ENCODE data around the gene DLGAP4. TPM values are rescaled to one million over a fixed set of nuclear protein-coding genes. Genes with fewer than 3 reads are reported as not detected.

DLGAP4 gene, protein sequence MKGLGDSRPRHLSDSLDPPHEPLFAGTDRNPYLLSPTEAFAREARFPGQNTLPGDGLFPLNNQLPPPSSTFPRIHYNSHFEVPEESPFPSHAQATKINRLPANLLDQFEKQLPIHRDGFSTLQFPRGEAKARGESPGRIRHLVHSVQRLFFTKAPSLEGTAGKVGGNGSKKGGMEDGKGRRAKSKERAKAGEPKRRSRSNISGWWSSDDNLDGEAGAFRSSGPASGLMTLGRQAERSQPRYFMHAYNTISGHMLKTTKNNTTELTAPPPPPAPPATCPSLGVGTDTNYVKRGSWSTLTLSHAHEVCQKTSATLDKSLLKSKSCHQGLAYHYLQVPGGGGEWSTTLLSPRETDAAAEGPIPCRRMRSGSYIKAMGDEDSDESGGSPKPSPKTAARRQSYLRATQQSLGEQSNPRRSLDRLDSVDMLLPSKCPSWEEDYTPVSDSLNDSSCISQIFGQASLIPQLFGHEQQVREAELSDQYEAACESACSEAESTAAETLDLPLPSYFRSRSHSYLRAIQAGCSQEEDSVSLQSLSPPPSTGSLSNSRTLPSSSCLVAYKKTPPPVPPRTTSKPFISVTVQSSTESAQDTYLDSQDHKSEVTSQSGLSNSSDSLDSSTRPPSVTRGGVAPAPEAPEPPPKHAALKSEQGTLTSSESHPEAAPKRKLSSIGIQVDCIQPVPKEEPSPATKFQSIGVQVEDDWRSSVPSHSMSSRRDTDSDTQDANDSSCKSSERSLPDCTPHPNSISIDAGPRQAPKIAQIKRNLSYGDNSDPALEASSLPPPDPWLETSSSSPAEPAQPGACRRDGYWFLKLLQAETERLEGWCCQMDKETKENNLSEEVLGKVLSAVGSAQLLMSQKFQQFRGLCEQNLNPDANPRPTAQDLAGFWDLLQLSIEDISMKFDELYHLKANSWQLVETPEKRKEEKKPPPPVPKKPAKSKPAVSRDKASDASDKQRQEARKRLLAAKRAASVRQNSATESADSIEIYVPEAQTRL
- total RNA-seq (10 to 100 TPM; 15.5 to 19.1 TPM), polyA plus RNA-seq (19.3 TPM)

DNA sequence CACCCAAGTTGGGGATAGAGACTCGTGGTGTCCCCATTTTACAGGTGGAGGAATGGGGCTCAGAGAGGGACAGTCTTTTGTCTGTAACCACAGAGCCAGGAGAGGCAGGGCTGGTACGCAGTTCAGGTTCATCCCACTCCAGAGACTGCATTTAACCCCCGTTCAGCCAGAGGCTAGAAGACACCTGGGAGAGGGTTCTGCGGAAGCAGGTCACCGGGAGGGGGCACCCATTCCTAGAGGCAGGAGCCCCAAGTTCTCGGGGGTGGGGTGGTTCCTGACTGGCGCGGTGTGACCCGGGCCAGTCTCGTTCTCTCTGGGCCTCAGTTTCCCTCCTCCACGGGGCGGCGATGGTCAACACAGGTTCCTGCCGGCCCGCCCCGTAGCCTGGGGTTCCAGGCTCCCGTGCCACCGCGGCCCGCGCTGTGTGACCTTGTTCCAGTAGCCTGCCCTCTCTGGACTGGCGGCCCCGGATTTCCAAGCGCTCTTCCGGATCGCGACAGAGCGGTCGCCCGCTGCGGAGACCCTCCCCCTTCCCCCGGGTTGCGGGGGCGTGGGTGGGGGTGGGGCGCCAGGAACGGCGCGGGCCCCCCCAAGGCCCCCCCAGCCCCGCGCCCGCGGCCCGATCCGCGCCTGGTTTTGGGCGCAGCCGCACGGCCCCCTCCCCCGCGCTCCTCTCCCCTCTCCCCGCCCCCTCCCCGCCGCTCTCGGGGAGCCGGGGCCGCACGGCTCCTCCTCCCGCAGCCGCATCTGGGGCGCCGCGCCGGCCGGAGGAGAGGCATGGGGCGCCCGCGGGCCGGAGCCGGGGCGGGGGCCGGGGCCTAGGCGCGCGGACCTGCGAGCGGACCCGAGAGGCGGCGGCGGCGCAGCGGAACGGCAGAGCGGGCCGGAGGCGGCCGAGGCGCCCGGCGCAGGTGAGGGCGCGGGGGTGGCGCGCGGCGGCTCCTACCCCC is at the start of gene DLGAP4:
Gene DLGAP4, plus strand, starts transcription at position 738 of the 950 bp plus-strand sequence. CDS start 125,379 bp downstream, outside the sequence.
- no peaks in the 10 kb centered on the region for H3K36me3 Mint-ChIP-seq
- H3K27me3 Mint-ChIP-seq = peaks cover 38 to 72% of the 10 kb centered on the region in 2 donors
- H3K27ac Mint-ChIP-seq = peak within 1 kb of the TSS in 1 of 8 donors; percentile 81
- Histone ChIP-seq H3K27ac (ENCODE audit: low read depth, low read length) (no peak within 1 kb of the TSS), H3K36me3 (ENCODE audit: insufficient read depth, low read length) (no peaks in the 10 kb centered on the region), H3K27me3 (ENCODE audit: insufficient read depth, low read length, poor library complexity, severe bottlenecking) (peaks cover 29% of the 10 kb centered on the region), H3K4me3 (ENCODE audit: low read length) (no peak within 1 kb of the TSS), H3K9me3 (ENCODE audit: low read length) (no peaks in the 10 kb centered on the region), H3K4me1 (ENCODE audit: insufficient read depth, low read length) (peaks cover 5% of the 10 kb centered on the region)
- H3K4me1 Mint-ChIP-seq = peaks cover 7 to 15% (median 10%) of the 10 kb centered on the region in 3 donors
- peak within 1 kb of the TSS in 6 of 7 donors; percentile 69 to 87 (median 80) for H3K4me3 Mint-ChIP-seq
- CTCF ChIA-PET = no interaction called here
- POLR2A ChIA-PET = no interaction called here
- DNase-seq = no peak
- no peaks in the 10 kb centered on the region for H3K9me3 Mint-ChIP-seq

DNA sequence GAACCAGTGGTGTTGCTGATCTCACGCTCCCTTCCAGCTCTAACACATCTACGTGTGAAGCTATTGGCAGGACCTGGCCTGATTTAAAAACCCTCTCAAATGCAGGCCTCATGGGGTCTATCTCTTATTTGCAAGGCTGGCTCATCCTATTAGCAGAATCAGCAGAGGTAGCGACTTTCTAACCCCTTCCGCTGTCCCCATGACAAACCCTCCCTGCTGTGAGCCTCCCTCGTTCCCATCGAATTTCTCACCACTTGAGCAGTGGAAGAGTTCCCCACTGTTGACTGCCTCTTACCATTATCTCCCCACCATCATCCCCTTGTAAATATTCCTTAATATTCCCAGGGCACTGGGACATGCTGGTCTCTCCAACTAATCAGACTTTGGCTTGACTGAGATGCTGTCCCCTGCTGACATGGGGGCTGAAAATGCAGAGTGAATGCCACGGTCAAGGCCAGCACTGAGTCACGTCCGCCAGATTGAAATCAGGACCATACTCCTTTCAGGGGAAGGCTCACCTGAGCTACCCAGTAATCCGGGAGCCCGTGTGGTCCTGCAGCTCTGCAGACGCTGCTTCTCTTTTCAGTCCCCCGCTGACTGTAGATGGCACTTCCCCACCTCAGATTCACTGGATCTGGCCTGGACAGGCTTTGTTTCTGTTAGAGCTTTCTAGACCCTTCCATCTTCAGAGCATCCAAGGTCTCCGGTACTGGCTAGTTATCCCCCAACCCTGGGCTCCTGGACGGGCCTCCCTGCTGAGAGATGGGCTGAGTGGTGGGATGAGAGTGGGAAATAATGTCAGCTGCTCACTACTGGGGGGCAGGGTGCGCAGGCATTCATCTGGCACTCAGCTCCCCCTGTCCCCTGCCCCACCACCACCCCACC is 46.7 kb upstream of the DLGAP4 start:
- ChIA-PET POLR2A (no interaction called here), CTCF (no interaction called here)
- Mint-ChIP-seq H3K27me3 (peaks cover 0 to 2% of the 10 kb centered on the region in 2 donors), H3K36me3 (peaks cover 0 to 32% (median 0%) of the 10 kb centered on the region in 3 donors), H3K9me3 (no peaks in the 10 kb centered on the region), H3K4me3 (no peak overlapping the region), H3K27ac (no peak overlapping the region), H3K4me1 (no peaks in the 10 kb centered on the region)
- H3K27ac ChIP-seq (ENCODE audit: low read depth, low read length) = no peak overlapping the region
- DNase-seq = no peak
- no peaks in the 10 kb centered on the region for H3K9me3 ChIP-seq (ENCODE audit: low read length)
- H3K4me3 ChIP-seq (ENCODE audit: low read length) = no peak overlapping the region
- H3K27me3 ChIP-seq (ENCODE audit: insufficient read depth, low read length, poor library complexity, severe bottlenecking) = no peaks in the 10 kb centered on the region
- no peaks in the 10 kb centered on the region for H3K4me1 ChIP-seq (ENCODE audit: insufficient read depth, low read length)
- peaks cover 9% of the 10 kb centered on the region for H3K36me3 ChIP-seq (ENCODE audit: insufficient read depth, low read length)

DNA sequence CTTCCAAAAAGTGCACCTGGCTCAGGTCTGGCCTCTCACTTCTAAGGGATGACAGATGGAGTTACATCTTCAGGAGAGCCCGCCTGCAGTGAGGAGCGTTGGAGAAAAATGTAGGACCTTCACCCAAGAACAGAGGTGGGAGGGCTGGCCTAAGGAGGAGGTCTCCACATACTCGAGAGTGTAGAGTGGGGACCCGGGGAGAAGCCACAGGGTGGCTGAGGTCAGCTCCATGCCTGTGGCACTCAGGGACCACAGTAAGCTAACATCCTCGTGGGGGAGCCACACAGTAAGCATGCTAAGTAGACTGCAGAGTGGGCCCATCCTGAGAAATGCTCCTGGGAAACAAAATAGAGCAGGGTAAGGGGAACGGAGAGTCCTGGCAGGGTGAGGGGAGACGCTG is 45.8 kb upstream of the DLGAP4 start:
- Mint-ChIP-seq H3K27me3 (peaks cover 0 to 3% of the 10 kb centered on the region in 2 donors), H3K9me3 (no peaks in the 10 kb centered on the region), H3K36me3 (peaks cover 0 to 24% (median 0%) of the 10 kb centered on the region in 3 donors), H3K27ac (peak overlapping the region in 1 of 8 donors; percentile 18), H3K4me3 (no peak overlapping the region), H3K4me1 (no peaks in the 10 kb centered on the region)
- no peak overlapping the region for H3K4me3 ChIP-seq (ENCODE audit: low read length)
- no peaks in the 10 kb centered on the region for H3K27me3 ChIP-seq (ENCODE audit: insufficient read depth, low read length, poor library complexity, severe bottlenecking)
- no peak overlapping the region for H3K27ac ChIP-seq (ENCODE audit: low read depth, low read length)
- peaks cover 9% of the 10 kb centered on the region for H3K36me3 ChIP-seq (ENCODE audit: insufficient read depth, low read length)
- H3K9me3 ChIP-seq (ENCODE audit: low read length) = no peaks in the 10 kb centered on the region
- no peaks in the 10 kb centered on the region for H3K4me1 ChIP-seq (ENCODE audit: insufficient read depth, low read length)
- ChIA-PET CTCF (no interaction called here), POLR2A (no interaction called here)
- DNase-seq = no peak

DNA sequence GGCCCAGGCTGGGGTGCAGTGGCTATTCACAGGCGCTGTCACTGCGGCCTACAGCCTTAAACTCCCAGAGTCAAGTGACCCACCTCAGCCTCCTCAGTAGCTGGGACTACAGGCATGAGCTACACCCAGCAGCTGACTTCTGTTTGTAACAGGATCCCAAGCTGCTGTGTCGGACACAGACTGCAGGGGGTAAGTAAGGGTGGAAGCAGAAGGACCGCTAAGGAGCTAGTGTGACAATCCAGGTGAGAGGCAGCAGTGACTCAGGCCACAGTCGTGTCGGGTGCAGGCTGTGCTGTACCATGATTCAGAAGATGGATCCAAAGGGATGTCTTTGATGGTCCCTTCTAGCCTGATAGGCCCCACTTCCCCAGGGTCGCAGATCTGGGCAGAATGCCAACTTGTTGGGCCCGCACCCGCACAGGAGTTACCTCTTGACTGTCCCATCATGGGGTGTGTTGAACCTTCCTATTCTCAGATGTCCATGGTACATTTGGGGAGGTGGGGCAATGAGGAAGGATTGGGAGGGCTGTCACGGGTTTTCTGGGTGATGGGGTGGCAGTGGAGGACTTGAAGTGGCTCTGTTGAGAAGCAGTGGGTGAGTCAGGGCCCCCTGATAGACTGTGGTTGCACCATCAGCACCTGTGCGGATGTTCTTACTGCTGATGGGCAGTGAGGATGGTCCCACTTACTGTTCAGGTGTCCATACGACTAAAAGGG is 44.6 kb upstream of the DLGAP4 start:
- POLR2A ChIA-PET = no interaction called here
- H3K4me3 Mint-ChIP-seq = no peak overlapping the region
- peaks cover 0 to 3% of the 10 kb centered on the region in 2 donors for H3K27me3 Mint-ChIP-seq
- CTCF ChIA-PET = no interaction called here
- no peaks in the 10 kb centered on the region for H3K9me3 Mint-ChIP-seq
- H3K27ac ChIP-seq (ENCODE audit: low read depth, low read length) = no peak overlapping the region
- H3K4me3 ChIP-seq (ENCODE audit: low read length) = no peak overlapping the region
- no peak for DNase-seq
- no peaks in the 10 kb centered on the region for H3K9me3 ChIP-seq (ENCODE audit: low read length)
- H3K36me3 ChIP-seq (ENCODE audit: insufficient read depth, low read length) = peaks cover 5% of the 10 kb centered on the region
- no peaks in the 10 kb centered on the region for H3K4me1 Mint-ChIP-seq
- no peaks in the 10 kb centered on the region for H3K4me1 ChIP-seq (ENCODE audit: insufficient read depth, low read length)
- H3K27ac Mint-ChIP-seq = peak overlapping the region in 1 of 8 donors; percentile 26
- no peaks in the 10 kb centered on the region for H3K27me3 ChIP-seq (ENCODE audit: insufficient read depth, low read length, poor library complexity, severe bottlenecking)
- H3K36me3 Mint-ChIP-seq = peaks cover 0 to 12% (median 0%) of the 10 kb centered on the region in 3 donors

DNA sequence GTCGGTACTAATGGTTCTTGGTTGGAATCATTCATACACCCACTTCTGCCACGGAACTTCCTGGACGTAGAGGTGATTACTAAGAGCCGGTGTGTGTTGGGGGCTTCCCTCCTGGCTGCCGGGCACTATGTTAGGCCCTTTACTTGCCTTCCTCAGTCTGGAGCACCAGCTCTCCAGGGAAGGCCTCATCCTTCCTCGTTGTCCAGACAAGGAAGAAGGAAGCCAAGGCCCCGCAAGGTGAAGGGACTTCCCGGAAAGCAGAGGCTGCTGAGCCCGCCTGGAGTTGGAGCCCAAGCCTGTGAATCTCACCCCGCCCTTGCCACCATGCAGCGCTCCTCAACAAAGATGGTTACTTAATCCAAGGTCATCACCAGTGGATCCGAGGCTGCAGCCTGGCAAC is 43.7 kb upstream of the DLGAP4 start:
- no peaks in the 10 kb centered on the region for H3K9me3 ChIP-seq (ENCODE audit: low read length)
- H3K9me3 Mint-ChIP-seq = no peaks in the 10 kb centered on the region
- POLR2A ChIA-PET = no interaction called here
- no peak overlapping the region for H3K4me3 Mint-ChIP-seq
- no peaks in the 10 kb centered on the region for H3K4me1 ChIP-seq (ENCODE audit: insufficient read depth, low read length)
- H3K27ac Mint-ChIP-seq = no peak overlapping the region
- no peaks in the 10 kb centered on the region for H3K4me1 Mint-ChIP-seq
- H3K36me3 ChIP-seq (ENCODE audit: insufficient read depth, low read length) = no peaks in the 10 kb centered on the region
- H3K27me3 ChIP-seq (ENCODE audit: insufficient read depth, low read length, poor library complexity, severe bottlenecking) = no peaks in the 10 kb centered on the region
- DNase-seq = no peak
- no peak overlapping the region for H3K4me3 ChIP-seq (ENCODE audit: low read length)
- CTCF ChIA-PET = no interaction called here
- H3K27ac ChIP-seq (ENCODE audit: low read depth, low read length) = no peak overlapping the region
- peaks cover 0 to 3% of the 10 kb centered on the region in 2 donors for H3K27me3 Mint-ChIP-seq
- H3K36me3 Mint-ChIP-seq = peaks cover 0 to 4% (median 0%) of the 10 kb centered on the region in 3 donors

DNA sequence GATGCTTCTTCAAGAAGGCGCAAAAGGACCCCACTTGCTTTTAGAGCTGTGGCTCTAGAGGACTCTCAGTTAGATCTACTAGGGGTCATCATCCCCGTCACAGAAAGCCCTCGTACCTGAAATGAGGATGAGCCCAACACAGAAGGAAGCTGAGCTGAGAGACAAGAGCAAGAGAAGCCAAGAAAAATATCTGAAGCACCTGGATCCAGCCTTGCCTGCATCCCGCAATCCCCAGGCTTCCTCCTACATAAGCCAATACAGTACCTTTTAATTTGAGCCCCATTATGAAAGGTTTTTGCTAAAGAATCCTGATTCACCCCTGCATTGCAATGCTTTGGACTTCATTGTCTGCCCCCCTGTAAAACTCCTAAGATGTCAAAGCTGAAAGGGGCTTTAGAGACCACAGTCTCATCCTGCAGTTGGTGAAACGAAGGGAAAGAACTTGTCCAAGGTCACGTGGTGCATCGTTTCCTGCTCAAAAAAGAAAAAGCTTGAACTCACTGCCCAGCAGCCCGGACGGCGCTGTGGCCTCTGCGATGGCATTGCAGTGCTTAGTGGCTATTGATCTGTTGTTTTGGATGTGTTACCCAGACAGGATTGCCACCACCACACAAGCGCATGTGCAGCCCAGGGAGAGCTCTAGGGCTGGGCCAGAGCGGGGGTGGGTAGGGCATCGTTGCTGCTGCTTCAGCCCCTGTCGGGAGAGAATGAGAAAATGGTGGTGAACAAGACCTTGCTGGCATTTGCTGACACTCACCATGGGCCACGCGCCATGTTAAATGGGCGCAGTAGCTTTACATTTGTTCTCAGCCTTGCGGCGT is 41.5 kb upstream of the DLGAP4 start:
- H3K27me3 ChIP-seq (ENCODE audit: insufficient read depth, low read length, poor library complexity, severe bottlenecking) = no peaks in the 10 kb centered on the region
- no peak for DNase-seq
- no peak overlapping the region for H3K4me3 ChIP-seq (ENCODE audit: low read length)
- Mint-ChIP-seq H3K4me3 (no peak overlapping the region), H3K4me1 (no peaks in the 10 kb centered on the region), H3K36me3 (no peaks in the 10 kb centered on the region), H3K9me3 (no peaks in the 10 kb centered on the region), H3K27ac (no peak overlapping the region), H3K27me3 (peaks cover 0 to 9% of the 10 kb centered on the region in 2 donors)
- H3K27ac ChIP-seq (ENCODE audit: low read depth, low read length) = no peak overlapping the region
- no peaks in the 10 kb centered on the region for H3K4me1 ChIP-seq (ENCODE audit: insufficient read depth, low read length)
- H3K36me3 ChIP-seq (ENCODE audit: insufficient read depth, low read length) = no peaks in the 10 kb centered on the region
- H3K9me3 ChIP-seq (ENCODE audit: low read length) = no peaks in the 10 kb centered on the region
- CTCF ChIA-PET = no interaction called here
- POLR2A ChIA-PET = no interaction called here
